Stimulated activated CD4-positive, alpha-beta T cell treated with anti-CD3 and anti-CD28 coated beads, Interleukin-15, amount 100 ng/mL, for 48 hours (primary cell): ENCODE data around the gene GALNT12.

Experiments
- DNase-seq, 2 donors: peaks; one replicate each; pipeline ENCODE4 v3.0.0-alpha.2; 2020; ENCODE audit warnings: low read depth in 2 of 2

The GALNT12 gene

DNA sequence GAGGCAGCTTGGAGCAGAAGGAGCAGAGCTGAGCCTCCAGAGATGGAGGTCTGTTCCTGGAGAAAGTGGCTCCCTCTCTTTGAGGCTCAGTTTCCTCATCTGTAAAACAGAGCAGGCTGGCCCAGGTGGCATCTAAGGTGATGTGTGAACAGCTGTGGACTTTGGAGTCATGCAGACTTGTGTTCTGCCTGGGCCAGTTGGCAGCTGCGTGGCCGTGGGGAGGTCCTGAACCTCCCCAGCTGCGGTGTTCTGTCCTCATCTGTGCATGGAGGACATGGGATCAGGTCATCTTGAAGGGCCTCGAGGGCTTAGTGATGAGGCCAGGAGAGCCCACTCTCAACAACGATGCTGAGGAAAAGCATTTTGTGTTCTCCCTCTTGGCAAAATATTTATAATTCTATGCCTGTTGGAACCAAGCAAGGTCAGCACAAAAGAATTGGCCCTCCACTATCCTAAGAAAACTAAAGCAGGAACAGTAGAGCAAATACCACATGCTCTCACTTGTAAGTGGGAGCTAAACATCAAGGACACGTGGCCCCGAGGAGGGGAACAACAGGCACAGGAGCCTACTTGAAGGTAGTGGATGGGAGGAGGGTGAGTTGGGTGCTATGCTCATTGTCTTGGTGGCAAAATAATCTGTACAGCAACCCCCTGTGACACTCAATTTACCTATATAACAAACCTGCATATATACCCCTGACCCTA, 73.0 kb downstream of the GALNT12 start:
- DNase-seq: no peak

- DNase-seq: no peak
These were observed 73.9 kb downstream of the GALNT12 start for GRCh38 chr9:98881356-98881755.

DNA sequence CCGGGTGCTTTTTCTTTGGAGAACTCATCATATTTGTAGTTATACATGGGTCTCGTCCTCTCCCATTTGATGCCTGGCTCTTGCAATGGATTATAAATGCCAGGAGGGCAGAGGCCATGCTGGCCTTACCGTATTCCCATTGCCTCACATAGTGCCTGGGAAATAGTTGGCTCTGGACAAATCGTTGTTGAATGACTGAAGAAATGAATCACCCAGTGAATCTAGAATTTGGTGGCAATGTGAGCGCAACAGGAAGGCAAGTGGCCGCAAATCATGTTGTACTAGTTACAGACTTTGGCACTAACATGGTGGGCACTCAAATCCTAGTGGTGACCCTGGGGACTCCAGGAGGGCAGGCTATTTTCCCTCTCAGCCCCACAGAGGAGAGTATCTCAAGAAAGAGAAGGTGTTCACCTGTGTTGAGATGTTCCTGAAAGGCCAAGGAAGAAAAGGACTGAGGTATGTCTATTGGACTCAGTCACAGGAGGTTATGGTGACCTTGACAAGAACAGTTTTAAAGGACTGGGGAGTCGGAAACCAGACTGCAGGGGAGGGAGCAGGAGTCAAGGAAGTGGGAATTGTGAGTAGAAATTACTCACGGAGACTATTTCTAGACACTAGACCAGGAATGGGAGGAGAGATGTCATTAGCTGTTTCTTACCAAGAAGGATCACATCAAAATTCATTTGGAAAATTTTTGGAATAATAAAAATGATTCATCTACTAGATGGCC, 74.5 kb downstream of the GALNT12 start:
- DNase-seq: no peak

DNA sequence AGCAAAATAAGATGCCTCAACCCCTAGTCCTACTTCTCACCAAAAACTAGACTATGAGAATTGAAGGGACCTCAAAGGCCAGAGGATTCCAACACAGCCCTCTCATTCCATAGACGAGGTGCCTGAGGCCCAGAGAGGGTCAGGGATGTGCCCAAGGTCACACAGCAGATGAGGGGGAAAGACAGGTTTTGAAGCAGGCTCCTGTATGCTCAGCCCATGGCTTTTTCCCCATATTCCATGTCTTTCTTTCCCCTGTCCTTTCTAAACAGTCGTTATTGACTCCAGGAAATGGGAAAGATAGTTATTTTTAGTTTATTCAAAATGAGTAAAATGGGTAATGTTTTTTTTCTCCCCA, 75.1 kb downstream of the GALNT12 start:
- DNase-seq: no peak

- no peak for DNase-seq
These were observed 75.8 kb downstream of the GALNT12 start for GRCh38 chr9:98883276-98883675.

DNA sequence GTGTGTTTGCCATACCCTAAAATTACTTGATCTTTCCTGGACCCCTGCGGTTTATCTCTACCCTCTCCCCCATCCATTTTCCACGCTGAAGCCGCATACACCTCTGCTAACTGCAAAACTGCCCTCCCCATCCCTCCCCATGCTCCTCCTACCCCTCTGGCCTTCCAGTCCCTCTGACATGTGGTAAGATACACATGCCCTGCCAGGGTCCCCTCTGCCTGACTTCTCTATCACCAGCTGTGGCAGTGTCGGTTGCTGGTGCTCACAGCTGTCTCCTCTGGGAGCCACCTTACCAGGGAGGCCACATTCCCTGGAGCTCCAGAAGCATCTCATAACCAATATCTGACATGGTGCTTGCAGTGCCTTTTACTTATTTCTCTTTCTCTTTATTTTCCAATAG, 77.4 kb downstream of the GALNT12 start:
- no peak for DNase-seq

DNA sequence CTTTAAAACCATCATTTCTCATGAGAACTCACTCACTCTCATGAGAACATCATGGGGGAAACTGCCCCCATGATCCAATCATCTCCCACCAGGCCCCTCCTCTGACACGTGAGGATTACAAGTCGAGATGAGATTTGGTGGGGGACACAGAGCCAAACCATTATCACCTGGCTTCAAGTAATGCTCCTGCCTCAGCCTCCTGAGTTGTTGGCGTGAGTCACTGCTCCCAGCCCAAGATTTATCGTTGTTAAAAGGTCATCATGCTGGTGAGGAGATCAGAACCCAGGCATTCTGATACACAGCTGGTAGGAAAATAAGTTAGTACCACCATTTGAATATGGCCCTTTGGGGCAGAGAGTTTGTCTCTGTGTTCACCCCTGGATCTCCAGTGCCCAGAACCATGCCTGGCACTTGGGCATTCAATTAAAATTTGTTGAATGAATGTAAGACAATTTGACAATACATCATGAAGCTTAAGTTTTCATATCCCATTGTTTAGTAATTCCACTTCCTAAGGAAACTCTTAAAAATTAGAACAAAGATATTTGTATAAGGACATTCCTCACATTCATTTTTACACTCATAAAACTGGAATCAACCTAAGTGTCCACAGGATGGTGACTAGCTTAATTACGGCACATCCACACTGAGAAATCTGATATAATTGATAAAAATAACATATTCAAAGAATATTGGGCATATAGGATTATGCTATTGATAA, 78.3 kb downstream of the GALNT12 start:
- DNase-seq: no peak

GRCh38 chr9:98886691-98887229, 79.3 kb downstream of the GALNT12 start:
- no peak for DNase-seq

- DNase-seq: no peak
These were observed 80.5 kb downstream of the GALNT12 start for GRCh38 chr9:98887918-98888510.

DNA sequence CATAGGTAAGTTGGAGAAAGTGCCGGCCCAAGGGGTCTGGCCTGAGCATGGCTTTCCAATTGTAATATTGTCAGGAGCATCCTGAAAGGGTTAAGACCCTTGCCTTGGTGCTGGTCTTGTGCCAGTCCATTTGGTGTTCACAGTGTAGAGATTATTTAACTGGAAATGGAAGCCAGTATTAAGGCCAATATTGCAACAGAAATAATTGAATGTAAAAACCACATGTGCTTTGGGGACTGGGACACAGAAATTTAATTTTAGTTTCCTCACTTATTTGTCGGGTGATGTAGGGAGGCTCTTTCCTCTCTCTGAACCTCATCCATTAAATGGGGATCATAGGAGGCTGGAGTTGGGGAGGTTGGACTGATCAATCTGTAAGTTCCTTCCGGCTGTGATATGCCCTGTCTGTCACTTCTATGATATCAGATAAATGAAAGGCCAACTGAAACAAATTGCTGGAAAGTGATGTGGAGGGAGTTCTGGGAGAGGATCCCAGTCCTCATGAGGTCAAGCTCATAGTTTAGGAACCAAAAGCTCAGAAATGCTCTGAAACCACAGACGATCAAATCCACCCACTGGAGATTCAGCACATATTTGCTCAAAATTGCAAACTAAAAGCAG, 81.4 kb downstream of the GALNT12 start:
- no peak for DNase-seq

- DNase-seq: no peak
These were observed 82.8 kb downstream of the GALNT12 start for GRCh38 chr9:98890256-98890655.

DNA sequence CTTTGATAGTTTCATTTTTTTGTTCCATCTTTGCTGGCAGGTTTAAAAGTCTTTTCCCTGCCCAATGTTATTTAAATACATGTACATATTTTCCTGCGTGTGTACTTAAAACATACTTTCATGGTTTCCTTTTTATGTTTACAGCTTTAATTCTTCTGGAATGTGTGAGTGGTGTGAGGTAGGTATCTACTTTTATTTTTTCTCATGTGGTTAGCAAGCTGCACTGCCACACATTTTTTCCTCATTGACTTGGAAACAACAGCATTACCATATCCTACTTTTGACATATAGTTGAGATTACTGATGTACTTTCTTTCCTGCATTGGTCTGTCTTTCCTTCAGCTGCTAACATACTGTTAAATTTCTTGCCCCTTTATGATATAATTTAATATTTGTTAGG, 84.8 kb downstream of the GALNT12 start:
- no peak for DNase-seq

- no peak for DNase-seq
These were observed 85.2 kb downstream of the GALNT12 start for GRCh38 chr9:98892690-98893089.

- no peak for DNase-seq
These were observed 86.7 kb downstream of the GALNT12 start for GRCh38 chr9:98894171-98894570.

- DNase-seq: no peak
These were observed 87.3 kb downstream of the GALNT12 start for GRCh38 chr9:98894761-98895160.

GRCh38 chr9:98896632-98897031, 89.2 kb downstream of the GALNT12 start:
- no peak for DNase-seq

GRCh38 chr9:98897745-98898144, 90.3 kb downstream of the GALNT12 start:
- no peak for DNase-seq

GRCh38 chr9:98899408-98900056, 92.1 kb downstream of the GALNT12 start:
- DNase-seq: no peak
